CD4-positive, alpha-beta T cell treated with Interleukin-6 for 4 hours (primary cell): Measurements from ENCODE around the gene MROH7.

ENCODE experiments used
- DNase-seq: peaks from one replicate; pipeline ENCODE4 v3.0.0-alpha.2; 2020; ENCODE audit warnings: mixed read lengths

The MROH7 gene

DNA sequence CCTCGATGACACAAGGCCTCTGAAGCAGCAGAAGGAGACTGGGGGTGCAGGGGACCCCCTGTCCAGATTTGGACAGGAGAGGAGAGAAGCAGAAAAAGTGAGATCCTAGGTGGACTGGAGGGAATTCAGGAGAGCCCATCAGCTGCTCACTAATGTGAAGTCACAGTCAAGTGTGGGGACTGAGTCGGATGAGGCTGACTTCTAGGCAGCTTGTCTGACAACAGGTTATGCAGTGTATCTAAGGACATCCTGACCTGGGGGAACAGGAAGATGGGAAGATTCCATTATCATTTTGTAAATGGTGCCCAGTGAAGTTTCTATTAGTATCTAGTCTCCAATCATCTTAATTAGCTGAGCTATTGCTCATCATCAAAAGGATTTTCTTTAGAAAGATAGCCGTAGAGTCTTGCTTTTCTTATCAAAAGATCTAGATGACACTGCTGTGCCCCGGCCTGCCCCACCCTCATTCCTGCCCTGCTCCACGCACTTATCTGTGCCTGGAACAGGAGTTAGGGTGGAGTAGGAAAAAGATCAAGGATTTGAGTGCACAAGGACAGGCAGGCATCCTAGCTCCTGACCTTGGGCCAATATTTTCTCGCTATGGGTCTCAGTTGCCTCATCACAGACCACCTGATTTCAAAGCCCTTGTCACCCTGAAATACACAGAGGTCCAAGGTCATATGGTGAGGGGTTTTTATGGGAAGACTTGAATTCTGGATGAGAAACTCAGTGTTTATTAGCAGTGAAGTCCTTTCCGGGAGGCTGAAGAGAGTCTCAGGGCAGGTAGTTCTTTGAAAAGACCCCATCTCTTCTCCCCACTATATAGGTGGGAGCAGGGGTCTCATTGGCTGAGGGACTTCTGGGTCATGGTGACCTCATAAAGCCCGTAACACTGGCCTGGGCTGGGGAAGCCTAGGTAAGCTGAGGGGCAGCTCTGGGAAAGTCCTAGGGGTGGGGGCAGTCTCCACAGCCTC lies at the start of gene MROH7:
MROH7 (plus strand) TSS at position 924 of the 974 bp plus-strand sequence. CDS start 11,141 bp downstream, outside the sequence.
- DNase-seq, result no peak

DNA sequence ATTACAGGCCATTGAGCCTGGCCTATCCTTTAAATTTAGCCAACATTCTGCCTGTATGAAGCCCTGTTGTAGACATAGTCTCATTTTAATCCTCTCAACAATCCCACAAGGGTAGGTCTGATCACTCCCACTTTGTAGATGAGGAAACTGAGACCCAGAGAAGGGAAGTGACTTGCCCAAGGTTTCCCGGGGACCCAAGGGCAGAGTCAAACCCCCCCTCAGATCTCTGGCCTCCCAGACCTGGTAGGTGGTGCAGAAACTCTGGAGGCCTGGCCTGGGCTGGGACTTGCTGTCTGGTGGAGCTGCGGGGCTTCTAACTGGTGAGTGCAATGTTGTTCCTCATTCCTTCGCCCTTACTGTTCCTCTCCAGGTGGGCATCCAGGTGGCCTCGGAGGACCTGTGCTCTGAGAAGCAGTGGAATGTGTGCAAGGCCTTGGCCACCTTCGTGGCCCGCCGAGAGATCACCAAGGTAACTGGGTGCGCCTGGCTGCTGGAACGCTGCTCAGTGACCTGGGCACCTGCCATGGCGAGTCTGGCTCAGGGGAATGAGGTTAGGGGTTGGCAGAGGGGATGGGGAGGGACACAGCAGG lies 47.9 kb upstream of the MROH7 start:
- no peak for DNase-seq

DNA sequence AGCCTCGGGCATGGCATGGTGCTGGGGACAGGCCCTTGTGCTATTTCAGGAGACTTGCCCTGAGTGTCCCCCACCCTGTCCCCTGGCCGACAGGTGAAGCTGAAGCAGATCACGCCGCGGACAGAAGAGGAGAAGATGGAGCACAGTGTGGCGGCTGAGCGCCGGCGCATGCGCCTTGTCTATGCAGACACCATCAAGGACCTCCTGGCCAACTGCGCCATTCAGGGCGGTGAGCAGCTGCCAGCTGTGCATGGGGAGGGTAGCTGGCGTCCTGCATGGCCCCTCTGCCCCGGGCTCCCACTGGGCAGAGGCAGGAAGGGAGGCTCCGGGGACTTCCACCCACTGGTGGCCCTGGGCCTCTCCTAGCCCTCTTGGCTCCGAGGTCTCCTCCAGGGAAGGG lies 47.1 kb upstream of the MROH7 start:
- DNase-seq, result no peak

DNA sequence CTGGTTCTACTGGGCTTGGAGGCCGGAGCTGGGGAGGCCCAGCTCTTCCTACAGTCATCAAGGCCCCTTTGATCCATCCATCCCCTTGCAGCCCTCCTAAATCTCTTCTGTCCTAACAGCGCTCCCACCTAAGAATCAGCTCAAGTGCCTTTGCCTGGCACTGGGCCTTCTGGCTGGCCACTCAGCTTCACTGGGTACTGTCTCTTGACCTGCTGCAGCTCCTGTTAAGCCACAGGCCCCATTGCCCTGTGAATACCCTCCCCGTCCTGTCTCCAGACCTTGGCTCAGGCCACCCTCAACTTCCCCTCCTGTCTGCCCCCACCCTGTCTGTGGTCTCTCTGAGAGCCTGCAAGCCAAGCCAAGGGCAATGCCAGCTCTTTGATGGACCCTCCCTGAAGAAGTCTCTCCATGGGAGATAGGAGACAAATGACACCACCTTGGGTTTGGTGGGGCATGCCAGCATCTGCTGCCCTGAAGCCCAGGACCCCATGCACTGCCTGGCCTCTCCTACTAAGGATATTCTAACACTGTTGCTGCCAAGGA lies 45.6 kb upstream of the MROH7 start:
- DNase-seq, result no peak

DNA sequence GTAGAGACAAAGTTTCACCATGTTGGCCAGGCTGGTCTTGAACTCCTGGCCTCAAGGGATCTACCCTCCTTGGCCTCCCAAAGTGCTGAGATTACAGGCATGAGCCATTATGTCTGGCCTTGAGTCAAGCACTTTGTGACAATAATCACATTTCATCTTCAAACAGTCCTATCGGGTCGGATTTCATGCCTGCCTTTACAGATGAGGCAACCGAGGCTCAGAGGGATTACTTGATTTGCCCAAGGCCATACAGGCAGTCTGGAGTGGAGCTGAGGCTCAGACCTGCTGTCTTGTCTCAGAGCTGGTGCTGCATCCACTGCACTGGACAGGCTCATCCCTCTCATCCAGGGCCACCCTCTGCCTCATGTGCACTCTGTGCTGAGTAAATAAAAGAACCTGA lies 44.8 kb upstream of the MROH7 start:
- no peak for DNase-seq

DNA sequence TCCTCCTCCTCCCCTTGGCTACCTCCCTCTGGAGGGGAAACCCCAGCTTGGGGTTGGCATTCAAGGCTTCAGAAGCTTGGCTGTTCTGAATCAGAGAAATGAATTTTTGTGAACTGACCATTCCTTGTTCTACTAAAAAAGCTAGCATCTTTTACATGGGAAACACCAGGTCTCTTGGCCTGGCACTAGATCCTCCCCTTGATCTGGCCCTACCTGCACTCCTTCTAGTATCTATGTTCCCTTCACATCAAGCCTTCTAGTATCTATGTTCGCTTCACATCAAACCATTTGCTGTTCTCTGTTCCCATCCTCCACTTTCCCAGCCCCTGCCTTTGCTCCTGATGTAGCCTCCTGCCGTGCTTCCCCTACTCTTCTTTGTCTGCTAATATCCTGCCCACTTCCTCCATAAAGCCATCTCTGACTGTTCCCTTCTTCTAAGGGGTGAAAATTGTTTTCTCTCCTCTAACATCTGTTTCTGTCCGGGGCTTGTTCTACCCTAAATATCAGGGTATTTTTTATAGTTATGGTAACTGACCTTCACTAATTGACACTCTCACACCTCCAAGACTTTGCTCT lies 44.0 kb upstream of the MROH7 start:
- no peak for DNase-seq

DNA sequence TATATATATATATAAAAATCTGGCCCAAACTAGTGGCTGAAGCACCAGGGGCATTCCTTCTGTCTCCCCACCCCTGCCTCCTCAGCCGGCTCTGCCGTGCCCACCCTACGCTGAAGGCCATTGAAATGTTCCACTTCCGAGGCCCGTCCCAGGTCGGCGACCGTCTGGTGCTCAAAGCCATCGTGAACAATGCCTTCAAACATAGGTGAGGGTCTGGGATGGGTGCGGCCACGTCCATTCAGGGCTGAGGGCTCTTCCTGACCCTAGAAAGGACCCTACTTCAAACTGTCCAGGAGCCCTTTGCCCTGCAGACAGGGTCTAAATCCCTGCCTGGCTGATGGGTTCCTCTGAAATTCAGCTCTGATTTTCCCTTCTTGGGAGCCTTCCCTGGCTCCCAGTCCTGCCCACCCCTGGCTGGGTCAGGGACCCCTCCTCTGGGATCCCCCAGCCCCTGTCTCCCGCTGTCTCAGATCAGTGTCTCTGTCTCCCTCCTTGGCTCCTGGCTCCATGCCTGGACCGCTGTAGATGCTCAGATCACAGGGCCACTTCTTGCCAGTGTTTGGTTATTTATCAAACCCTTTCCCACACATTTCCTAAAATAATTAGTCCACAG lies 42.3 kb upstream of the MROH7 start:
- DNase-seq, result no peak

DNA sequence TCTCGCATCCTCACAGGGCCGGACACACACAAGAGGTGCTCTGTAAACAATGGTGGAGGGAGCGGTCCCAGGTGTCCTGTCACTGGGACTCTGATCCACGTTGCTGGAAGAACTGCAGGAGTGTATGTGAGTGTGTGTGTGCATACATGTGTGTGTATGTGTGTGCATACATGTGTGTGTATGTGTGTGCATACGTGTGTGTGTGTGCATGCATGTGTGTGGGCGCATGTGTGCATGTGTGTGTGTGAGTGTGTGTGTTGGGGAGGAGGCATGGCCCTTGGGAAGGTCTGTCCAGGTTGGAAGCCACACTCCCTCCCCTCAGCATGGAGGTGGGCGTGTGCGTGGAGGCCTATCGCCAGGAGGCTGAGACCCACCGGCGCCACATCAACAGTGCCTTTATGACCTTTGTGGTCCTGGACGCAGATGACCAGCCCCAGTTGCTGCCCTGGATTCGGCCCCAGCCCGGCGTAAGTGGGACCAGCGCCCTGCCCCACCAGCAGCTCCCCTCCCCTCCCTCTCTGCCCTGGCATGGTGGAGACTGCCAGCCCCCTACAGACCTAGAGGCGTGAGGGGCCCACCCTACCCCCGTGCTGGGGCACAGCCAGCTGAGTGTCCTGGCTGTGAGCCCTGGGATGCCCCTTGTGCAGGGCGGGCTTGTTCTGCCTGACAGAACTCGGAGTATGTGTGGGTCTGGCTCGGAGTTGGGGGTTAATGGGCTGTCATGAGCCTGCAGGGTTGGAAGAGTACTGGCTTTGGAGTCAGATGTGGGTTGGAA lies 40.5 kb upstream of the MROH7 start:
- no peak for DNase-seq

DNA sequence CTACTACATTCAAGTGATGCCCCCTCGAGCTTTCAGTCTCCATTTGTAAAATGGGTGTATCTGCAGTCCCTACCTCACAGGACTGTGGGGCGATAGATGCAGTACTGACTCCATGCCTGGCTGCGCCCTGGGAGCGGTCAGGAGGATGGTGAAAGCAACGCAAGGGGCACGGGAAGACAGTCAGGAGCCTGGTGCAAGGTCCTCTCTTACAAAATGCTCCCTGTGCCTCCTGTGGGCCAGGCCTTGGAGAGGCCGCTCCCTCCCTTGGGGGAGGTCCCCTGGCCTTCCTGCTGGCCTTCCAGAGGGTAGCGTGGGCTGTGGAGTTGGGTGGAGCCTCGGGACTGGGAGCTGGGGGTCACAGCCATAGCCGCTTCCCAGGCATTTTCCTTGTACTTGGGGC lies 39.9 kb upstream of the MROH7 start:
- DNase-seq, result no peak

DNA sequence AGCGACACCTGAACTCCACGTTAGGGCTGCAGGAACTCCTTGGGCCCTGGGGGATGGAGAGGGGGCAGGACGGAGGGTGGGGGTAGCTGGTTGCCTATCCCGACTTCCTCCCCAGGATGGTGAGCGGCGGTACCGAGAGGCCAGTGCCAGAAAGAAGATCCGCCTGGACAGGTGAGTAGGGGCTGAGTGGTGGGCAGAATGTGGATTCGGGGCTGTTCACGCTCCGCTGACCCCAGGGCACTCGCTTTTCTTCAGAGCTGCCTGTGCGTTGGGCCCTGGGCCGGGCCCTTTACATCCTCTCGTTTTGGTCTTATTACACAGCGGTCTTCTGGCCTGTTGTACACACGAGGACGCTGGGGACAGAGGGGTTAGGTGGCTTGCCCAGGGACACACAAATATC lies 39.0 kb upstream of the MROH7 start:
- no peak for DNase-seq

DNA sequence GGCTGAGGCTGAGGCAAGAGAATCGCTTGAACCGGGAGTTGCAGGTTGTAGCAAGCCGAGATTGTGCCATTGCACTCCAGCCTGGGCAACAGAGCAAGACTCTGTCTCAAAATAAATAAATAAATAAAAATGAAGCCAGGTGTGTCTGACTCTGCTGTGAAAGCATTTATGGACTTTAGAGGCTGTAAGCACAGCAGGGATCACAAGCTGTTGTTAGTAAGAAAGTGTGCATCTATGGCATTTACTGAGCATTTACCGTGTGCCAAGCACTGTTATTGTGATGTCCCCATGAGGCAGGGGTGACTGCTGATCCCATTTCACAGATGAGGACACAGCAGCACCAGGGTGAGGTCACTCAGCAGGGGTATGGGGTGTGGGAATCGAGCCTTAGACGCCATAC lies 38.3 kb upstream of the MROH7 start:
- DNase-seq, result no peak

DNA sequence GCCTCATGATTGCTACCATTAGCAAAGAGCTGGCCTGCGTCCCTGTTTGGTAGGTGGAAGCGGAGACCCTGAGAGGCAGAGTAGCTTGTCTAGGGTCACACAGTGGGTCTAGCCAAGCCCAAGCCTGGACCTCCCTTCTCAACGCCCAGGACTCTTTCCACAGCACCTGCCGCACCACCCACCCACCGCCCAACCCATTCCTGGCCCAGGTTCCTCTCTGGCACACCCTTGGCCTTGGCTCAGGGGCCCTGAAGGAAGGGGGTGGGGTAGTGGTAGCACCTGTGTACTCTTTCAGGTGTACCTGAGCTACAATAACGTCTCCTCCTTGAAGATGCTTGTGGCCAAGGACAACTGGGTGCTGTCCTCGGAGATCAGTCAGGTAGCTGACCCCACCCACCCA lies 37.5 kb upstream of the MROH7 start:
- DNase-seq, result no peak

DNA sequence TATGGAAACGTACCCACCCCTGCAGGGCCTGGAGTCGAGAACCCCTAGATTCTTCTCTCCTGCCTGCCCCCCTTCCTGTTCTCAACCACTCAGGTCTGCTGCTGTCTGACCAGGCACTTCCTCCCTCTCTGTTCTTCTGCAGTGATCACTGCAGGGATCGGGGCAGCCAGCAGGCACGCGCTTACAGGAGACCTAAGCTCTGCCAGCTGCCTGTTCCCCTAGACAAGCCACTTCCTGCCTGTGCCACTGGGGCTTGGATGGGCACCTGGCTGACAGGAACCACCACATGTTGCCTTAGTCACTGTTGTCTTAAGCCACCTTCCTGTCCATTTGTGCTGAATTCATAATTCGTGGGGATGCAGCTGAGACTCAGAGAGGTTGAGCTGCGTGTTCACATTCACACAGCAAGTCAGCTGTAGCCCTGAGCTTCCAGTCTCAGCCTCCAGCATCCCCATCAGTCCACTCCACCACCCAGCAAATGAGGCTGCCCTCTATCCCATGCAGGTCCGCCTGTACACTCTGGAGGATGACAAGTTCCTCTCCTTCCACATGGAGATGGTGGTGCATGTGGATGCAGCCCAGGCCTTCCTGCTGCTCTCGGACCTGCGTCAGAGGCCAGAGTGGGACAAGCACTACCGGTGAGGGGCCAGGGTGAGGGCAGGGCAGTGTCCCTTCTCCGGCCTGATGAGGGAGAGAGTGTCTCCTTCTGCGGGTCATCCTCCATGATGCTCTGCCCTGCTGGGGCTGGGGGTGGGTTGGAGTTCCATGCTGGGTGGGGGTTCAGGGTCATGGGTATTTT lies 36.8 kb upstream of the MROH7 start:
- peak; percentile 48 for DNase-seq

DNA sequence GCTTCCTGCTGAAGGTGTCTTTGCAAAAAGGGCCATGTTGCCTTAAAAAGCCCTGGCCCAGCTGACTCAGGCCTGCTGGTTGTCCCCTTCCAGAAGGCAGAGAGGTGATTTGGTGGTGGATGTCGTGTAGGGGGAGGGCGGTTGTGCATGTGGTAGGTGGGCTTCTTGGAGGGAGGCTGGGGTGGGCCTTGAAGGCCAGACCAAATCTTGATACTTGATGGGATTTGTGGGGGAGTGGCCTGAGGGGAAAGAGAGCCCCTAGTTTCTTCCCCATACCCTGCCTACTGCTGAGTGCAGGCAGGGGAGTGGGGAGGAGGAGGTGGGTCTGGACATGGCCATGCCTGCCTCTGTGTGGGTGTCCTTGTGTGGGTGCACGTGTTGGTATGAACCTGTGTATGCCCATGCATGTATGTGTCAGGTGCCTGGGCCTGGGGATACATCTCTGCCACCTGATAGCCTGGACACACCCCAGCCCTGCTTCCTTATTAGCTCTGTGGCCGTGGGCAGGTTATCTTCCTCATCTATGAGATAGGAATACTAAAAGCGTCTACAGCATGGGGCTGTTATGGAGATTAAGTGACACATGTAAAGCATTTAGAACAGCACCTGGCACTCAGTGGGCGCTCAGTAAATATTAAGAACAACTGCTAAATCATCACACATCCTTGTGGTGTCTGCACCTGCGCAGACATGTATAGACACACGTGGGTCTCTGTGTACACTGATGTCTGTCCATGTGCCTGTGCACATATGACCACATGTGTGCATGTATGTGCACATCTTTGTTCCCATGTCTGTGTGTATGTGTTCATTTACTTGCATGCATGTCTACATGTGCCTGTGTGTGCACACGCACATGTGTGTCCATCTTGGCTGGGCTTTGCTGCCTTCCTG lies 35.2 kb upstream of the MROH7 start:
- no peak for DNase-seq

DNA sequence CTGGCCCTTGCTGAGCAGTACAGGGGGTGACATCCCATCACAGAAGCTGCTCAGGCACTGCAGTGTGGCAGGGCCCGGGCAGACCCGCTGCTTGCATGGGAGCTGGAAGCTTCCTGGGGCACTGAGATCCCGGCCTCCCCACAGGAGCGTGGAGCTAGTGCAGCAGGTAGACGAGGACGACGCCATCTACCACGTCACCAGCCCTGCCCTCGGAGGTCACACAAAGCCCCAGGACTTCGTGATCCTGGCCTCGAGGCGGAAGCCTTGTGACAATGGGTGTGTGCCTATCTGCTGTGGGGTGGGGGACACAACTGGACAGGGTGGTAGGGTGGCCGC lies 34.6 kb upstream of the MROH7 start:
- no peak for DNase-seq

DNA sequence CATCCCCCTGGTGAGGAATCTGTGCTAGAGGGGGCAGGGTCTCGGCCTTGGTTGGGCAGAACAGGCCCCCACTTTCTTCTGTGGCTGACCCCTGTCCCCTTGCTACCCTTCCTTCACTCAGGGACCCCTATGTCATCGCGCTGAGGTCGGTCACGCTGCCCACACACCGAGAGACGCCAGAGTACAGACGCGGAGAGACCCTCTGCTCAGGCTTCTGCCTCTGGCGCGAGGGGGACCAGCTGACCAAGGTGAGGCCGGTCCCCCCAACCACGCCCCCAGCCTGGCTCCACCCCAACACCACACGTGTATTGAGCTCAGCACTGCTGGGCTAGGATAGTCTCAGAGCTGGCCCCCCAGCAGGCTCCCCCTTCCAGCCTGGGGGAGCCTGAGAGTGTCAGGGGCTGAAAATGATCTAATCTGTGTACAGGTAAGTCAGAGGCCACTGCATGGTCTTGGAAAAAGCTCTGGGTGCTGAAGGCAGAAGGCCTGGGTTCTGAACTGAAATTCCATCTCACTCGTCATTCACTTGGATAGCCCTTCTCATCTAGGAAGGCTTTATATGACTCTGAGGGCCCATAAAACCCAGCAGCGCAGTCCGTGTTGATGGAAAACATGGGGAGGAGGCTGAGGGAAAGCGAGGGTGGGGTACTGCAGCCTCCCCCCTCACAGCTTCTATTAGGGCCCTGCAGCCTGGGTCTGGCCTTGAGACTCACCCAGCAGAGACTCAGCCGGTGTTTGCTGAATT lies 33.6 kb upstream of the MROH7 start:
- DNase-seq, result no peak

DNA sequence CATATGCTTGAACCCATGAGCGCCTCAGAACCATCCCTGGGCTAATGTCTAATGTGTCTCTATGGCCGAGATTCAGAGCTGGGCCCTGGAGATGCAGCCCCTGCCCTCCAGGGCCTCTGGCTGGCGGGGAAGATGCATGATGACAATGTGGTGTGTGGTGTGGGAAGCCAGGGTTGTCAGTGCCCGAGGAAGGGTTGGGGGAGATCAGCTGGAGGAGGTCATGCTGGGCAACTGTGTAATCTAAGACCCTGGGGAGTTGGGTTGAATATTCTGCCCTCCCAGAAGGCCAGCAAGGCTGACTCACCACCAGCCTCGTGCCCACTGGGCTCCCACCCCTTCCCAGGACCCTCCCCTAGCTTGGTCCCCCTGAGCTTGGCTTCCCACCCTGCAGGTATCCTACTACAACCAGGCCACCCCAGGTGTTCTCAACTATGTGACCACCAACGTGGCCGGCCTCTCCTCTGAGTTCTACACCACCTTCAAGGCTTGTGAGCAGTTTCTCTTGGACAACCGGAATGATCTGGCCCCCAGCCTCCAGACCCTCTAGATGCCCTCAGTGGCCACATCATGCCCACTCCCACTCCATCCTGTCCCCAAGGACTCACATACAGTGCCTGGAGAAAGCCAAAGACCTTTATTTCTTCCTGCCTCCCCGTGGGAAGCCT lies 32.9 kb upstream of the MROH7 start:
- no peak for DNase-seq

DNA sequence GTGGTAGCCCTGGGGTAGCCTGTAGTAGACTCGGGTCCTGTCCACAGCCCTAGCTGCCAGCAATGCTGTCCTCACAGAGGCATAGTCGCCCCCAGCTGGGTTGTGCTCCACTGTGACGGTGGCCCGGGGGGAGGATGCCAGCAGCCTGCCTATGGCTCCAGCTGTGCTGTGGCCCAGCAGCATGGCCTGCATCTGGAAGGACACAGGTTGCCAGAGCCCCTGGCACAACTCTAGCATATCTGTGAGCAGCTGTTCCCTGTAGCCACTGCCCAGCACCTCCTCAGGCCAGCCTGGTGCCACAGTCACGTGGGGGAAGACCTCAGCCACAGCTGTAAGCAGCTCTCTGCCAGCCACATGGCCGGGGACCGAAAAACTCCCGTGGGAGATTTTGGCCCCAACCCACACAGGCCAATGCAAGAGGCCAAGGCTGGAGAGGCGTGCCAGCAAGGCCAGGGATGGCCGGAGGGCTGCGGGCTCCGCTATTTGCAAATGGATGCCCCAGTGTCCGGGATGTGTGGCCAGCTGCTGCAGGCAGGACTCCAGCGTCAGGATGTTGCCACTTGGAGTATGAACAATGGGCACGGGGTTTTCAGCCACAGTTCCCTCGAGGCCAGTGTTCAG lies 32.2 kb upstream of the MROH7 start:
- no peak for DNase-seq

DNA sequence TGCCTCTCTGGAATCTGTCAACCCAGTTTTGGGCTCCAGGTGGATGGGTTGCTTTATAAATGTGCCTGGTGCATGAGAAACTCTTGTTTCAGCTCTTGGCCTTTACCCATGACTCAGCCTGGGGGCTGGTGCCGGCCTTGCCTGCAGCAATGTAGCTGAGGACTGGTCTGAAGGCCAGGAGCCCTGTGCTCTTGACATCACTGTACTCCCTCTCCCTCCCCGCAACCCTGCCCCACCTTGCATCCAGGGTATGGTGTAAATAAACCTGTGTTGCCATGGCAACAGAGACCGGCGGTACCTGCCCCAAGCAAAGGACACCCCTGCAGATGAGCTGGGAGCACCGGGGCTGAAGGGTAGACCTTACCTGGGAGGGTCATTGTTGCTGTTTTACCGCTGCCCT lies 31.5 kb upstream of the MROH7 start:
- no peak for DNase-seq
